MCF 10A (cell line): ENCODE results near the gene HECW1. TPM values are rescaled to one million over a fixed set of nuclear protein-coding genes. Genes with fewer than 3 reads are reported as not detected.

Experiments used
- BruUV-seq: library from RNA; stranded (reverse); fragments of 400-500 nt; replicated peaks from 2 replicates; lab custom pipeline; 2021; lab: Mats Ljungman, UMichigan
- CTCF ChIA-PET: fragments of 300-600 bp; sonication (Branson Sonifier 250); formaldehyde crosslinking; extraction: SDS; loops from one replicate; lab custom pipeline; 2021; ENCODE audit warnings: antibody characterized with exemption, inconsistent platforms; lab: Yijun Ruan, JAX
- POLR2A ChIA-PET: fragments of 300-600, 350-650 bp; sonication (Branson Sonifier 250); formaldehyde crosslinking; extraction: SDS; loops from one replicate; lab custom pipeline; 2020; ENCODE audit warnings: antibody characterized with exemption, inconsistent platforms; lab: Yijun Ruan, JAX
- DNase-seq: peaks from one replicate; pipeline ENCODE4 v3.0.0-alpha.2; 2018; ENCODE audit not compliant: unreplicated experiment
- H3K27ac Mint-ChIP-seq: one replicate; pipeline ENCODE4 v1.8.0; 2022; ENCODE audit warnings: mild to moderate bottlenecking, low read depth, mixed read lengths; ENCODE audit not compliant: unreplicated experiment
- H3K27me3 Mint-ChIP-seq: one replicate; pipeline ENCODE4 v1.8.0; 2022; ENCODE audit warnings: mixed read lengths; ENCODE audit not compliant: insufficient read depth, unreplicated experiment
- H3K36me3 Mint-ChIP-seq: one replicate; pipeline ENCODE4 v1.8.0; 2022; ENCODE audit warnings: mild to moderate bottlenecking, moderate library complexity, mixed read lengths; ENCODE audit not compliant: insufficient read depth, unreplicated experiment
- H3K4me1 Mint-ChIP-seq: one replicate; pipeline ENCODE4 v1.8.0; 2022; ENCODE audit warnings: mixed read lengths; ENCODE audit not compliant: insufficient read depth, unreplicated experiment
- H3K4me3 Mint-ChIP-seq: one replicate; pipeline ENCODE4 v1.8.0; 2022; ENCODE audit warnings: mild to moderate bottlenecking, moderate library complexity, mixed read lengths; ENCODE audit not compliant: unreplicated experiment
- H3K9me3 Mint-ChIP-seq: one replicate; pipeline ENCODE4 v1.8.0; 2022; ENCODE audit warnings: mixed read lengths; ENCODE audit not compliant: unreplicated experiment
- CTCF ChIP-seq: fragments of 200-600 bp; IDR thresholded peaks from one replicate; pipeline ENCODE4 v1.8.0; 2022; ENCODE audit warnings: antibody characterized with exemption, mild to moderate bottlenecking; ENCODE audit not compliant: unreplicated experiment
- intact Hi-C: fragments of 100-400 bp; cut with micrococcal nuclease; formaldehyde crosslinking; loops from 2 replicates; pipeline ENCODE4 v1.14.1; 2022
- total RNA-seq: library from RNA; stranded (reverse); gene quantifications from 2 replicates; pipeline ENCODE4 v1.2.3, GENCODE V29; 2022

HECW1 gene
- total RNA-seq, 1 experiment from 2014 or later, result not detected

- POLR2A ChIA-PET, result no interaction called here
- no TSS peak for BruUV-seq
These were observed 43.2 kb downstream of the HECW1 start for GRCh38 chr7:43155636-43156035.

GRCh38 chr7:43163885-43164284 is 51.4 kb downstream of the HECW1 start:
- Mint-ChIP-seq H3K27ac (no peak overlapping the region), H3K4me1 (peaks cover 12% of the 10 kb centered on the region), H3K27me3 (no peaks in the 10 kb centered on the region), H3K4me3 (no peak overlapping the region), H3K36me3 (no peaks in the 10 kb centered on the region), H3K9me3 (no peaks in the 10 kb centered on the region)
- intact Hi-C loops, result no loop called here
- ChIA-PET CTCF (no interaction called here), POLR2A (interaction anchor here (1.0 to 1.1 kb wide), 2 partner anchors 12 to 16 kb away, joined by 3 to 5 read pairs; no protein-coding TSS in a partner anchor)
- TF ChIP-seq CTCF, result no peak
- no TSS peak for BruUV-seq
- no peak for DNase-seq

More at GRCh38 chr7:43155636-43156035, 43.2 kb downstream of the HECW1 start:
- Mint-ChIP-seq H3K4me3 (no peak overlapping the region), H3K9me3 (no peaks in the 10 kb centered on the region), H3K36me3 (no peaks in the 10 kb centered on the region), H3K27me3 (no peaks in the 10 kb centered on the region), H3K27ac (no peak overlapping the region), H3K4me1 (peaks cover 3% of the 10 kb centered on the region)
- TF ChIP-seq CTCF, result no peak
- CTCF ChIA-PET, result no interaction called here
- DNase-seq, result no peak
- intact Hi-C loops, result no loop called here

- Mint-ChIP-seq H3K27me3 (no peaks in the 10 kb centered on the region), H3K9me3 (no peaks in the 10 kb centered on the region), H3K4me3 (no peak overlapping the region), H3K27ac (no peak overlapping the region), H3K4me1 (peaks cover 12% of the 10 kb centered on the region), H3K36me3 (no peaks in the 10 kb centered on the region)
- ChIA-PET POLR2A (interaction anchor here (0.6 to 1.1 kb wide), 5 partner anchors 12 to 418 kb away, joined by 3 to 5 read pairs (median 3); no protein-coding TSS in a partner anchor), CTCF (no interaction called here)
- intact Hi-C loops, result no loop called here
- BruUV-seq, result no TSS peak
- peak; percentile 93 for DNase-seq
- TF ChIP-seq CTCF, result no peak
These were observed 52.3 kb downstream of the HECW1 start for GRCh38 chr7:43164757-43165156.

- no peak for DNase-seq
- Mint-ChIP-seq H3K9me3 (no peaks in the 10 kb centered on the region), H3K27ac (no peak overlapping the region), H3K27me3 (no peaks in the 10 kb centered on the region), H3K4me3 (no peak overlapping the region), H3K4me1 (peaks cover 12% of the 10 kb centered on the region), H3K36me3 (no peaks in the 10 kb centered on the region)
- BruUV-seq, result no TSS peak
- intact Hi-C loops, result no loop called here
- TF ChIP-seq CTCF, result no peak
- ChIA-PET CTCF (interaction anchor here (1.0 kb wide), 1 partner anchor 64 kb away, joined by 3 read pairs; no protein-coding TSS in a partner anchor), POLR2A (no interaction called here)
These were observed 54.2 kb downstream of the HECW1 start for GRCh38 chr7:43166686-43167085.
